HUES48 (cell line): ENCODE results near the gene C10orf67.

Source experiments
- H3K27ac ChIP-seq: one replicate; pipeline ENCODE4 v1.7.0; 2013; ENCODE audit warnings: low read depth, low read length, inconsistent platforms
- H3K27me3 ChIP-seq: 2 replicates; pipeline ENCODE4 v1.6.1; 2013; ENCODE audit warnings: mild to moderate bottlenecking, low read length; ENCODE audit not compliant: control insufficient read depth, insufficient read depth
- H3K36me3 ChIP-seq: 2 replicates; pipeline ENCODE4 v1.6.1; 2013; ENCODE audit warnings: low read length; ENCODE audit not compliant: control insufficient read depth, insufficient read depth
- H3K4me1 ChIP-seq: 2 replicates; pipeline ENCODE4 v1.6.1; 2013; ENCODE audit warnings: mild to moderate bottlenecking, low read length; ENCODE audit not compliant: control insufficient read depth, insufficient read depth
- H3K4me3 ChIP-seq: 2 replicates; pipeline ENCODE4 v1.5.1; 2013; ENCODE audit warnings: mild to moderate bottlenecking, low read depth, low read length
- H3K9ac ChIP-seq: 2 replicates; pipeline ENCODE4 v1.6.1; 2013; ENCODE audit warnings: mild to moderate bottlenecking, low read depth, low read length, moderate library complexity
- H3K9me3 ChIP-seq: 2 replicates; pipeline ENCODE4 v1.6.1; 2013; ENCODE audit warnings: low read length; ENCODE audit not compliant: control insufficient read depth, insufficient read depth

C10orf67 gene

DNA sequence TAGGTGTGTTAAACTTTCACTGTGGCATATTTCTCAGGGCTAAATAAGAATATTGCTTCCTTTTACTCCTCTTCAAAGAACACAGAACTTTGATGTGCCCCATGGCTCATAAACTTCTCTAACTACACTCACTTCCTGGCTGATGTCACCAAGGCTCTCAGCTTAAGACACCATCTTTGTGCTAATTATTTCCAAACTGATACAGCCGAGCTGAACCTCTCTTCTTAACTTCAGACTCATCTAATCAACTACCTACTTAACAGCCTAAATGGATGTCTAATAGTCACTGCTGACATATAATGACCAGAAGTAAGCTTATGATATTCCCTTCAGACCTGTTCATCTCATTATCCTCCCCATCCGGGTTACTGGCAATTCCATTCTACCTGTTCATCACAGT is 3.6 kb downstream of the C10orf67 start:
- Histone ChIP-seq H3K4me3 (no peak overlapping the region), H3K27me3 (peaks cover 28% of the 10 kb centered on the region), H3K27ac (no peak overlapping the region), H3K36me3 (no peaks in the 10 kb centered on the region), H3K9ac (no peak overlapping the region), H3K4me1 (peaks cover 11% of the 10 kb centered on the region; the same call in 1 of the 2 replicates), H3K9me3 (no peaks in the 10 kb centered on the region)

DNA sequence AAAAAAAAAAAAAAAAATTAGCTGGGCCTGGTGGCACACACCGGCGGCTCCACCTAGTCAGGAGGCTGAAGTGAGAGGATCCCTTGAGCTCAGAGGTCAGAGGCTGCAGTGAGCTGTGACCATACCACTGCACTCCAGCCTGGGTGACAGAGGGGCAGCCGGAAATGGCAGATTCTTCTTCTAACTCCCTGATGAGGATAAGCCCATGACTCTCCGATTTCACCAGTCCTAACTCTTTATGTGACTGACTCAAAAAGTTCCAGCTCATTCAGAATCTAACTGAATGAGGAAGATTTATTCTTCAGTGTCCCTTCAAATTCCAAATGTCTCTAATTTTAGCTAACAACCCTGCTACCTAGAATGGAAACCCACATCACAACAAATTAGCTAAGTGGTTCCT is 4.2 kb downstream of the C10orf67 start:
- Histone ChIP-seq H3K4me3 (no peak overlapping the region), H3K36me3 (no peaks in the 10 kb centered on the region), H3K9me3 (no peaks in the 10 kb centered on the region), H3K9ac (no peak overlapping the region), H3K4me1 (peaks cover 11% of the 10 kb centered on the region; the same call in 1 of the 2 replicates), H3K27me3 (peaks cover 26% of the 10 kb centered on the region), H3K27ac (no peak overlapping the region)

- Histone ChIP-seq H3K27me3 (peaks cover 17% of the 10 kb centered on the region), H3K4me3 (no peak overlapping the region), H3K9ac (no peak overlapping the region), H3K36me3 (no peaks in the 10 kb centered on the region), H3K4me1 (peaks cover 9% of the 10 kb centered on the region; the same call in 1 of the 2 replicates), H3K9me3 (no peaks in the 10 kb centered on the region), H3K27ac (no peak overlapping the region)
These were observed 5.7 kb downstream of the C10orf67 start for GRCh38 chr10:23338886-23339285.

GRCh38 chr10:23338155-23338828 is 6.3 kb downstream of the C10orf67 start:
- Histone ChIP-seq H3K4me1 (peaks cover 6% of the 10 kb centered on the region; the same call in 1 of the 2 replicates), H3K9me3 (no peaks in the 10 kb centered on the region), H3K36me3 (no peaks in the 10 kb centered on the region), H3K27me3 (peaks cover 11% of the 10 kb centered on the region), H3K27ac (no peak overlapping the region), H3K9ac (no peak overlapping the region), H3K4me3 (no peak overlapping the region)

- no peaks in the 10 kb centered on the region for H3K9me3 ChIP-seq
- H3K4me1 ChIP-seq: no peaks in the 10 kb centered on the region
- no peak overlapping the region for H3K27ac ChIP-seq
- H3K27me3 ChIP-seq: peaks cover 5% of the 10 kb centered on the region
- H3K36me3 ChIP-seq: no peaks in the 10 kb centered on the region
- no peak overlapping the region for H3K4me3 ChIP-seq
- H3K9ac ChIP-seq: no peak overlapping the region
These were observed 7.0 kb downstream of the C10orf67 start for GRCh38 chr10:23337616-23338015.

DNA sequence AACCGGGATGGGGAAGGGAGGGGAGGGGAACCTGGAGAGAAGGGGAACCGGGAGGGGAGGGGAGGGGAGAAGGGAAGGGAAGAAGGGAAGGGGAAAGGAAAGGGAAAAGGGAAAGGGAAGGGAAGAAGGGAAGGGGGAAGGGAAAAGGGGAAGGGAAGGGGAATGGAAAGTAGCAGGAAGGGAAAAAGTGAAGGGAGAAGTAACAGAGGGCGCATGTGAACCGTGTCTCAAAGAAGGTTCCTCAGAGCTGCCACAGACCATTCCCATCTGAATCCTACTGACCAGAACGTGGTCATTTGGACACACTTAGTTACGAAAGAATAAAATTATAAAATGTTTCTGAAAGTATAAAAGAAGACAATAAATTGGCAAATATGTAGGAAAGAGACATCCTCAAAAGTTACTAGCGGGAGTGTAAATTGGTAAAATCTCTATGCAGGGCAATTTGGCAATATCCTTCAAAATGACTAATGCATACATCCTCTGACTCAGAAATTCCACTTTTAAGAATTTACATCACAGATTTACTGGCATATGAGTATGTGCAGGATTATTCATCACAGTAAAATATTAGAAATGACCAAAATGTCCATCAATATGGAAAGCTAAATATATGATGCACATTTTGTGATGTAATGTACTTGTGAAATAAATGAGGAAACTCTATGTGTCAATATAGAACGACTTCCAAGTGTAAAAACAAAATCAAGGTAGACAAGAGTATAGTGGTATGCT is 12.9 kb downstream of the C10orf67 start:
- H3K36me3 ChIP-seq: no peaks in the 10 kb centered on the region
- H3K4me3 ChIP-seq: no peak overlapping the region
- no peaks in the 10 kb centered on the region for H3K4me1 ChIP-seq
- no peaks in the 10 kb centered on the region for H3K9me3 ChIP-seq
- H3K27me3 ChIP-seq: no peaks in the 10 kb centered on the region
- no peak overlapping the region for H3K9ac ChIP-seq
- no peak overlapping the region for H3K27ac ChIP-seq

DNA sequence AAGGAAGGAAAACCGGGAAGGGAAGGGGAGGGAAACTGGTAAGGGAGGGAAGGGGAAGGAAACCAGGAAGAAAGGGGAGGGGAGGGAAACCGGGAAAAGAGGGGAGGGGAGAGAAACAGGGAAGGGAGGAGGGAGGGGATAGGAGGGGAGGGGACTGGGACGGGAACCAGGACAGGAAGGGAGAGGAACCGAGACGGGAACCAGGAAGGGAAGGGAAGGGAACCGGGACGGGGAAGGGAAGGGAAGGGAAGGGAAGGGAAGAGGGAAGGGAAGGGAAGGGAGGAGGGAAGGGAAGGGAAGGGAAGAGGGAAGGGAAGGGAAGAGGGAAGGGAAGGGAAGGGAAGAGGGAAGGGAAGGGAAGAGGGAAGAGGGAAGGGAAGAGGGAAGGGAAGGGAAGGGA is 13.6 kb downstream of the C10orf67 start:
- Histone ChIP-seq H3K4me1 (no peaks in the 10 kb centered on the region), H3K4me3 (no peak overlapping the region), H3K9ac (no peak overlapping the region), H3K27ac (no peak overlapping the region), H3K27me3 (no peaks in the 10 kb centered on the region), H3K36me3 (no peaks in the 10 kb centered on the region), H3K9me3 (no peaks in the 10 kb centered on the region)

DNA sequence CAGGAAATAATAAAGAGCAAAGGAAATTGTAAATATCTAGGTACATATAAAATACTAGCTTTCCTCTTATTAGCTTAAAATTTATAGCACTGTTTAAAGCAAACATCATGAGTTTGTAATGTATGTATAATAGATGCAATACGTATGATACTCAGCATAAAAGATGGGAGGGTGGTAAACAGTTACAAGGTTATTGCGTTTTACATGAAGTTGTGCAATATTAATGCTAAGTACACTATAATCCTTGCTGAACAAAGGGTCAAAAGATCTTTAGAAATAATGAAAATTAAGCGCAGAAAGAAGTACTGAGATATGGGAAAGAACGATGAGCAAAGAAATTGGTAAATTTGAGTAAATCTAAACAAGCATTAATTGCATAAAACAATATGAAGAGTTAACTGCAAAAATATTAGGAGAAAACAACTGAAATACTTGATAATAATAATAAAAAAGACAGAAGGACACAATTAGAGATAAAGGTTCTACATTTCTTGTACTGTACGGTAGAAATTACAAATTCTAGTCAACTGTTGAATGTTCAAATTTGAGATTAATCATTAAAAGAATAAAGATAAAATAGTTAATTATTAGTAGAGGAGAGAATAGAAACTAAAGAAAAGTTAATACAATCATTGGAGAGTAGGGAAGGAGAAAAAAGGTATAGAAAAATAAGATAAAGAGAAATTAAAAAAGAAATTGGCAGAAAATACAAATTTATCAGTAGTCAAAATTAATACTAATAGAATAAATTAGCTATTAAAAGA is 17.9 kb downstream of the C10orf67 start:
- no peaks in the 10 kb centered on the region for H3K27me3 ChIP-seq
- H3K9ac ChIP-seq: no peak overlapping the region
- H3K4me1 ChIP-seq: no peaks in the 10 kb centered on the region
- no peaks in the 10 kb centered on the region for H3K36me3 ChIP-seq
- H3K27ac ChIP-seq: no peak overlapping the region
- no peaks in the 10 kb centered on the region for H3K9me3 ChIP-seq
- no peak overlapping the region for H3K4me3 ChIP-seq

DNA sequence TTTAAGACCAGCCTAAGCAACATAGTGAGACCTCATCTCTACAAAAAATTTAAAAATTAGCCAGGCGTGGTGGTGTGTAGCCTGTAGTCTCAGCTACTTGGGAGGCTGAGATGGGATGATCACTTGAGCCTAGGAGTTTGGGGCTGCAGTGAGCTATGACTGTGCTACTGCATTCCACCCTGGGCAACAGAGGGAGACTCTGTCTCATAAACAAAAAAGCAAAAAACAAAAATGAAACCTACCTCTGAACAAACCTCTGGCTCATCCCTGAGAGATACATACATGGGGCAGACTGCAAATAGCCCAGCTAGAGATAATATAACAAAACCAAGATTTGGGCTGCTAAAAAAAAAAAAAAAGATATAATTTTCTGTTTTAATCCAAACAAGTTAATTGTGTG is 19.5 kb downstream of the C10orf67 start:
- Histone ChIP-seq H3K27ac (no peak overlapping the region), H3K9me3 (no peaks in the 10 kb centered on the region), H3K27me3 (no peaks in the 10 kb centered on the region), H3K4me3 (no peak overlapping the region), H3K4me1 (no peaks in the 10 kb centered on the region), H3K9ac (no peak overlapping the region), H3K36me3 (no peaks in the 10 kb centered on the region)

- no peak overlapping the region for H3K27ac ChIP-seq
These were observed 20.2 kb downstream of the C10orf67 start for GRCh38 chr10:23324351-23324750.

GRCh38 chr10:23322082-23322481 is 22.5 kb downstream of the C10orf67 start:
- Histone ChIP-seq H3K27ac (no peak overlapping the region), H3K9me3 (no peaks in the 10 kb centered on the region)

More at GRCh38 chr10:23324351-23324750, 20.2 kb downstream of the C10orf67 start:
- Histone ChIP-seq H3K36me3 (no peaks in the 10 kb centered on the region), H3K9ac (no peak overlapping the region), H3K9me3 (no peaks in the 10 kb centered on the region), H3K27me3 (no peaks in the 10 kb centered on the region), H3K4me1 (no peaks in the 10 kb centered on the region), H3K4me3 (no peak overlapping the region)

More at GRCh38 chr10:23322082-23322481, 22.5 kb downstream of the C10orf67 start:
- Histone ChIP-seq H3K36me3 (no peaks in the 10 kb centered on the region), H3K4me1 (no peaks in the 10 kb centered on the region), H3K4me3 (no peak overlapping the region), H3K27me3 (no peaks in the 10 kb centered on the region), H3K9ac (no peak overlapping the region)
